ENCODE results near the gene HNRNPH3. TPM values are rescaled to one million over a fixed set of nuclear protein-coding genes. Genes with fewer than 3 reads are reported as not detected.

The HNRNPH3 gene
- total RNA-seq, 1 donor from 2014 or later: 90.4 TPM

- Histone ChIP-seq H3K27ac (no peak overlapping the region), H3K36me3 (peaks cover 0 to 21% of the 10 kb centered on the region in 2 donors), H3K4me3 (no peak overlapping the region), H3K4me1 (no peaks in the 10 kb centered on the region), H3K9me3 (no peaks in the 10 kb centered on the region), H3K27me3 (no peaks in the 10 kb centered on the region)
- intact Hi-C loops (cut with DNase I): no loop called here
- DNase-seq (ENCODE audit: extremely low spot score in 2 of 2): no peak
- no peak for TF ChIP-seq CTCF (IDR thresholded peaks at IDR 0.05)
- TF ChIP-seq POLR2A (IDR thresholded peaks at IDR 0.05): no peak
- TF ChIP-seq POLR2AphosphoS5 (IDR thresholded peaks at IDR 0.05; ENCODE audit: insufficient read depth in 1 of 2, low read depth in 1 of 2): no peak
Measured at GRCh38 chr10:68364101-68364886, 32.4 kb downstream of the HNRNPH3 start.

- Histone ChIP-seq H3K4me3 (no peak overlapping the region), H3K36me3 (peaks cover 0 to 31% of the 10 kb centered on the region in 2 donors), H3K27ac (no peak overlapping the region), H3K4me1 (no peaks in the 10 kb centered on the region), H3K27me3 (no peaks in the 10 kb centered on the region), H3K9me3 (no peaks in the 10 kb centered on the region)
- TF ChIP-seq CTCF (IDR thresholded peaks at IDR 0.05): no peak
- no peak for DNase-seq (ENCODE audit: extremely low spot score in 2 of 2)
- intact Hi-C loops (cut with DNase I): no loop called here
Measured at GRCh38 chr10:68365611-68366010, 33.7 kb downstream of the HNRNPH3 start.

- Histone ChIP-seq H3K4me3 (no peak overlapping the region), H3K36me3 (peaks cover 0 to 39% of the 10 kb centered on the region in 2 donors), H3K27me3 (no peaks in the 10 kb centered on the region), H3K9me3 (no peaks in the 10 kb centered on the region), H3K27ac (no peak overlapping the region), H3K4me1 (no peaks in the 10 kb centered on the region)
- intact Hi-C loops (cut with DNase I): no loop called here
- no peak for TF ChIP-seq POLR2A (IDR thresholded peaks at IDR 0.05)
- no peak for TF ChIP-seq POLR2AphosphoS5 (IDR thresholded peaks at IDR 0.05; ENCODE audit: insufficient read depth in 1 of 2, low read depth in 1 of 2)
- TF ChIP-seq CTCF (IDR thresholded peaks at IDR 0.05): no peak
- DNase-seq (ENCODE audit: extremely low spot score in 2 of 2): no peak
Measured at GRCh38 chr10:68366600-68366999, 34.7 kb downstream of the HNRNPH3 start.

- H3K36me3 ChIP-seq: peaks cover 0 to 45% of the 10 kb centered on the region in 2 donors
Measured at GRCh38 chr10:68367121-68367520, 35.3 kb downstream of the HNRNPH3 start.

More at GRCh38 chr10:68367121-68367520, 35.3 kb downstream of the HNRNPH3 start:
- no peak for TF ChIP-seq POLR2A (IDR thresholded peaks at IDR 0.05)
- no peak for TF ChIP-seq POLR2AphosphoS5 (IDR thresholded peaks at IDR 0.05; ENCODE audit: insufficient read depth in 1 of 2, low read depth in 1 of 2)
- TF ChIP-seq CTCF (IDR thresholded peaks at IDR 0.05): no peak
- no peak overlapping the region for H3K4me3 ChIP-seq
- intact Hi-C loops (cut with DNase I): no loop called here
- no peak overlapping the region for H3K27ac ChIP-seq
- DNase-seq (ENCODE audit: extremely low spot score in 2 of 2): no peak
- peaks cover 4% of the 10 kb centered on the region for H3K9me3 ChIP-seq
- H3K4me1 ChIP-seq: no peaks in the 10 kb centered on the region
- no peaks in the 10 kb centered on the region for H3K27me3 ChIP-seq
